ENCODE measurements around the gene SNRNP35.
"Not testable (repeated sequence)": the region's sequence is repeated elsewhere in the genome, so short reads cannot be mapped to it uniquely, and the experiment has no call there.

DNA sequence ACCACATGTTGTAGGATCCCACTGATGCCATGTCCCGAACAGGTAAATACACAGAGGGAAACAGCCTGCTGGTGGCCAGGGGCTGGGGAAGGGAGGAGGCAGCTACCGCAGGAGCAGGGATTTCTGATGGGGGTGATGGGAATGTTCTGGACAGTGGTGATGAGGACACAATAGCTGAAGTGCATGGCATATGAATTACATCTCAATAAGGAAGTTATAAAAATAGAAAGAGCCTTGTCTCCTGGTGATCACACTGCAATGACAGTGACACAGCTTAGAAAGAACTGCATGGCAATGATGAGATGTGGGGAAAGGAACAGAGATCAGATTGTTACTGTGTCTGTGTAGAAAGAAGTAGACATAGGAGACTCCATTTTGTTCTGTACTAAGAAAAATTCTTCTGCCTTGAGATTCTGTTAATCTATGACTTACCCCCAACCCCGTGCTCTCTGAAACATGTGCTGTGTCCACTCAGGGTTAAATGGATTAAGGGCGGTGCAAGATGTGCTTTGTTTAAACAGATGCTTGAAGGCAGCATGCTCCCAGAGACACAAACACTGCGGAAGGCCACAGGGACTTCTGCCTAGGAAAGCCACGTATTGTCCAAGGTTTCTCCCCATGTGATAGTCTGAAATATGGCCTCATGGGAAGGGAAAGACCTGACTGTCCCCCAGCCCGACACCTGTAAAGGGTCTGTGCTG lies 34.5 kb downstream of the SNRNP35 start:
- TF ChIP-seq, protein P1, sequence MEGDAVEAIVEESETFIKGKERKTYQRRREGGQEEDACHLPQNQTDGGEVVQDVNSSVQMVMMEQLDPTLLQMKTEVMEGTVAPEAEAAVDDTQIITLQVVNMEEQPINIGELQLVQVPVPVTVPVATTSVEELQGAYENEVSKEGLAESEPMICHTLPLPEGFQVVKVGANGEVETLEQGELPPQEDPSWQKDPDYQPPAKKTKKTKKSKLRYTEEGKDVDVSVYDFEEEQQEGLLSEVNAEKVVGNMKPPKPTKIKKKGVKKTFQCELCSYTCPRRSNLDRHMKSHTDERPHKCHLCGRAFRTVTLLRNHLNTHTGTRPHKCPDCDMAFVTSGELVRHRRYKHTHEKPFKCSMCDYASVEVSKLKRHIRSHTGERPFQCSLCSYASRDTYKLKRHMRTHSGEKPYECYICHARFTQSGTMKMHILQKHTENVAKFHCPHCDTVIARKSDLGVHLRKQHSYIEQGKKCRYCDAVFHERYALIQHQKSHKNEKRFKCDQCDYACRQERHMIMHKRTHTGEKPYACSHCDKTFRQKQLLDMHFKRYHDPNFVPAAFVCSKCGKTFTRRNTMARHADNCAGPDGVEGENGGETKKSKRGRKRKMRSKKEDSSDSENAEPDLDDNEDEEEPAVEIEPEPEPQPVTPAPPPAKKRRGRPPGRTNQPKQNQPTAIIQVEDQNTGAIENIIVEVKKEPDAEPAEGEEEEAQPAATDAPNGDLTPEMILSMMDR (IDR thresholded peaks at IDR 0.05): not testable (repeated sequence)
- not testable (repeated sequence) for TF ChIP-seq POLR2AphosphoS5 (IDR thresholded peaks at IDR 0.05; ENCODE audit: insufficient read depth in 1 of 2, low read depth in 1 of 2)

Data from vagina (tissue), 2 donors.